Measurements from ENCODE around the gene CNNM4.
A peak's percentile ranks its signal among the peaks of the same experiment; 100 is the strongest.
"Not testable (repeated sequence)": the region's sequence is repeated elsewhere in the genome, so short reads cannot be mapped to it uniquely, and the experiment has no call there.

CNNM4 gene

DNA sequence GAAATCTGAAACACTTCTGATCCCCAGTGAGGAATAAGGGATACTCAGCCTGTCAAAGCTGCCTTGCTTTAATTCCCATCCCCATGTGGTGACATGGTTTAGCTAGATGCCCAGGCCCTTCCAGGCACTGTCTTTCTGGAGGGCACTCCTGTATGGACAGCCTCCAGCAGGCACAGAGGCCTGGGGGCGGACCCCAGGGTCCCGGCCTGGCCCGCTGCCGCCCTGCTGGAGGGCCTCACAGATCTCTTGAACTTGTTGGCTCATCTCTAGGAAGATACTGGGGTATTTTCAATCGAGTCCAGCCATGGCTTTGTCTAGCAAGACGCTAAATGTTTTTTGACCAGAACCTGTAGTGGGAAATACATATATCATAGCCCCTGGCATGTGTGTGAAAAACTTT is 34.4 kb downstream of the CNNM4 start:
- no peak for DNase-seq

- DNase-seq: not testable (repeated sequence)
Measured at GRCh38 chr2:96796497-96796896, 35.8 kb downstream of the CNNM4 start.

- DNase-seq: no peak
Measured at GRCh38 chr2:96797066-96797625, 36.4 kb downstream of the CNNM4 start.

GRCh38 chr2:96798733-96799622 is 38.3 kb downstream of the CNNM4 start:
- no peak for DNase-seq

DNA sequence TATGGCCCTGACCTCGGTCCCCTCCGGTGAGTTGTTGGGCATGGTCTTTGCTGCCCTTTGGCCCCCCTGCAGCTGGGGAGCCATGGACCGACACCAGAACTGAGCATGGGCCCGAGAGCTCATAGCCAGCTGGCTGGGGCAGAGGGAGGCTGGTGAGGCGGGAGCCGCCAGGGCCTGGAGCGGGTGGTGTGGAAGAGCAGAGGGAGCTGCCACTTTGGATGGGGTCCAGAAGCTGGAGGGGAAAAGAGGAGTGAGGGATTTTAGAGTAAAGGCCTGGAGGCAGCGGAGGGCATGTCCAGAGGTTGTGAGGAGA is 38.9 kb downstream of the CNNM4 start:
- no peak for DNase-seq

DNA sequence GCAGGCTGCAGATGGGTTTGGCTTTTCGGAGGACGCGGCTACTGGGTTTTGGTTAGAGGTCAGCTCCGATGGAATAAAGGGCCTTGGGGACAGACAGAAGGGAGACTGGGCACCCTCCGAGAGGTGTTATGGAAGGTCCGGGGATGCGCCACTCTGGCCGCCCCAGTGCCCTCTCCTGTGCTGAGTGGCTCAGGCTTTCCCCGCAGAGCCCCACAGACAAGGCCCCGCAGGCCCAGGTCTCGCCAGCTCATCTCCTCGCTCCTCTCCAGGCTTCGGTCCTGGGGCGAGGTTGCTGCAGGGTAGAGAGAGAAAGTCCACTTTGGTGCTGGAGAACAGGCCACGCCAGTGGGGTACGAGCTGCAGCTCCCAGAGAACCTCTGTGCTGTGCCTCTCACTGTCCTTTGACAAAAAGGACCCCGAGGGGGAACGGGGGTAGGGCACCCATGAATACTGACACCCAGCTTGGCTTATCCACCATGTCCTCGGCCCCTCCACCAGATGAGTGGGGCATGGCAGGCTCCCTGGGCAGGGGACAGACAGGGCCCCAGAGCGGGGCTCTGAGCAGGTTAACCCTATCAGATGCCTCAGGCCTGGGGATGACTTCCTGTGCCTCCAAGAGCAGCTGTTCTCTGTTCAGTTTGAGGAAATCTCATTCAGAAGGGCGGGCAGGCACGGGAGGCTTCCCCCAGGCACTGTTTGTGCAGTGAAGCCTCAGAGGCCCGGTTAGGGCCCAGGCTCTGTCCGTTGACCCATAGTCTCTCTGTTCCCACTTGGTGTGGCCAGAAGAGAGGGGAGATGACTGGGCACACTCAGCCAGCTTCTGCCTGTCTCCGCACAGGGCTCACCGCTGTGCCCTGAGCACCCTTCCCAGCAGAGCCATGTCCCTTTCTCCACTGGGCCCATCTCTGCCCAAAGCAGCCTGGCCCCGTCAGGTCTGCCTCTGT is 39.6 kb downstream of the CNNM4 start:
- DNase-seq: no peak

DNA sequence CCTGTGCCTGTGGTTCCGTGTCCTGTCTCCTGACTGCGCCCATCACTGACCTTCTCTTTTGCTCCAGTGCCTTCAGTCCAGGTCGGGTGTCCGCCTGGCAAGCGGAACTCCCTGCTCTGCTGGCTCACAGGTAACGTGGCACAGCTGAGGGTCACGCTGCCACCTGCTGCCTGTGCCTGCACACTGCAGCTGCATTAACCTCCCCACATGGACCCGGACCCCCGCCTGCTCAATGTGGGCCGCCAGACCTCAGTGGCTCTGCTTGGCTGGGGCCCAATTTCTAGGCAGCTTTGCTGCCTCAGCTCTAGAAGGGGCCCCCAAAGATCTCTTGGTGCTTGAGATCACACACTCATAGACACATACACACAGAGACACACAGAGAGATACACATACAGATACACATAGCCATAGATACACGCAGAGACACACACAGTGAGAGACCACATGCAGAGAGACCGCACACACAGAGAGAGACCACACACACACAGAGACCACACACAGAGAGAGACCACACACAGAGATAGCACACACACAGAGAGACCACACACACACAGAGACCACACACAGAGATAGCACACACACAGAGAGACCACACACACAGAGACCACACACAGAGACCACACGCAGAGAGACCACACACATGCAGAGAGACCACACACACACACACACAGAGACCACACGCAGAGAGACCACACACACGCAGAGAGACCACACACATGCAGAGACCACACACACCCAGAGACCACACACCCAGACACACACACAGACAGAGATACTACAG is 40.5 kb downstream of the CNNM4 start:
- DNase-seq: peak in 1 of 2 experiments; percentile 29

GRCh38 chr2:96801786-96802595 is 41.3 kb downstream of the CNNM4 start:
- no peak for DNase-seq

- no peak for DNase-seq
Measured at GRCh38 chr2:96802721-96803120, 42.0 kb downstream of the CNNM4 start.

GRCh38 chr2:96804986-96805385 is 44.3 kb downstream of the CNNM4 start:
- no peak for DNase-seq

- not testable (repeated sequence) for DNase-seq
Measured at GRCh38 chr2:96805946-96806345, 45.2 kb downstream of the CNNM4 start.

- DNase-seq: no peak
Measured at GRCh38 chr2:96806468-96807126, 45.9 kb downstream of the CNNM4 start.

GRCh38 chr2:96807127-96807471 is 46.4 kb downstream of the CNNM4 start:
- DNase-seq: no peak

GRCh38 chr2:96808176-96808837 is 47.6 kb downstream of the CNNM4 start:
- DNase-seq: no peak

DNA sequence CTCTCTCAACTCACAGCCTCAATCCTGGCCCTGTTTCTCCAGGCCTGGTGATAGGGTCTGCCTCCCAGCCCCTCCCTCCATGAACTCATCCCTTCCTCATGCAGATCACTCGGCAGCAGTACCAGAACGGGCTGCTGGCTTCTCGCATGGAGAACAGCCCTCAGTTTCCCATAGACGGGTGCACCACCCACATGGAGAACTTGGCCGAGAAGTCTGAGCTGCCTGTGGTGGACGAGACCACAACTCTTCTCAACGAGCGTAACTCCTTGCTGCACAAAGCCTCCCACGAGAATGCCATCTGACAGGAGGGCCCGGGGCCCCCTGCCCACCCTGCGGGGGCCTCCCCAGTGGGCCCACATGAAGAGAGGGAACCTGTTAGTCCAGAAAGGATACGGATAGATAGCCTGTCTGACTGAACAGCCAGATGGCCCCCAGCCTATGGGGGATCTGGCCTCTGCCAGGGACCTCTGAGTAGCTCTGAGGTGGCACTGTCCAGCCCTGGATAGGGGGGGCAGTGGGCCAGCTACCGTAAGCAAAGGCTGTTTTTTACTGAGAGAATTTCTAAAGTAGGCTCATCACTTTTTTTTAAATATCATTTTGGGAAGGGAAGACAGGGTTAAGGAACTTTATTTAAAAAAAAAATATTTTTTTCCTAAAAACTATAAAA is 48.6 kb downstream of the CNNM4 start:
- no peak for DNase-seq

- DNase-seq: no peak
Measured at GRCh38 chr2:96809951-96810782, 49.5 kb downstream of the CNNM4 start.

DNA sequence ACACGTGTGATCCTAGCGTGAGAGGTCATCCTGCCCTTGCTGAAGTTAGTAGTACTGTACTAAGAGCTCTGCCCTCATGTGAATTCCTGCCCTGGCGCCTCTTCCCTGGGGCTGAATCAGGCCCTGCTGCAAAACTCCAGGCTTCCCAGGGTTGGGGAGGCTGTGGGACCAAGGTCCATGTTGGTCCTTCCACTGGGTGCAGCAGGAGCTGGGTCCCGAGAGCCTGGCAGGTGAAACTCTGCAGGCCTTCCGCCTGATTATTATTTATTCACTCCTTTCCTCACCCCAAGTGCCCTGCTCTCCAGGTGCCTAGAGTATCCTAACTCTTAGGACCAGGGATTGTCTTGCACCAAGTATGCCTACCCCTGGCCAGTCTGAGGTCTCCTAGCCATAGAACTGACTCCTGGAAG is 50.1 kb downstream of the CNNM4 start:
- DNase-seq: no peak

GRCh38 chr2:96811917-96812316 is 51.2 kb downstream of the CNNM4 start:
- DNase-seq: no peak

- no peak for DNase-seq
Measured at GRCh38 chr2:96813656-96814055, 53.0 kb downstream of the CNNM4 start.
